DMS 273 treated with DMSO at 0.1 percent for 48 hours (cell line): ENCODE data around the gene FBLN2.

Source experiments
- DNase-seq: peaks from one replicate; lab custom pipeline; 2025; lab: John Stamatoyannopoulos, UW

The FBLN2 gene

DNA sequence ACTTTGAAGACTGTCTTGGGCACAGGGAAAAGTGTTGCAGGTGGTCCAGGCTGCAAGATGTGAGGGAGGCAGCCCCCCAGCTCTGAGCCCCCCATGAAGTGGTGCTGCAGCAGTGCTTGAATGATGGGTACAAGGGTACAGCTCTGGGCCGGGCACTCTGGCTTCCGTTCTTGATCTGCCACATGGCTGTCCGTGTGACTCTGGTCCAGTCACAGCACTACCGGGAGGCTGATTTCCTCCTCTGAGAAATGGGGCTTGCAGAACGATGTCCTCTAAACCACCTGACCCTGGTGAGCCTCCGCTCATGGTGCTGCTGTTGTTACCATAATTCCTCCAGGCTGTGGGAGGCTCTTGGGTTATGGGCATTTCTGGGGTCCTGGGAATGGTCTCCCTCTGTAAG, 75.1 kb downstream of the FBLN2 start:
- DNase-seq: no peak

DNA sequence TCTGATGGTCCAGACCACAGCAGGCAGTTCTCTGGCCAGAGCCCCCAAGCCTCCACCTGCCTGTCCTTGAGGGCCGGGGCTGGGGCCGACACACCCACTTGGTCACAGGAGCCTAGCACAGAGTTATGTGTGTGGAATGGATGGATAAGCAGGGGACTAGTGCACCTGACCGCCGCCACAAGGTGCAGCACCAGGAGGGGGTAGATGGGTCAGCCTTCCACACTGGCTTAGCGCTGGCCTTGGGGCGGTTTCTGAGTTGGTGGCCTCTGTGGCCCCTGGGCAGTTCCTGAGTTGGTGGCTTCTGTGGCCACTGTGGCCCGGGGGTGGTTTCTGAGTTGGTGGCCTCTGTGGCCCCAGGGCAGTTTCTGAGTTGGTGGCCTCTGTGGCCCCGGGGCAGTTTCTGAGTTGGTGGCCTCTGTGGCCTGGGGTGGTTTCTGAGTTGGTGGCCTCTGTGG, 75.8 kb downstream of the FBLN2 start:
- DNase-seq: no peak

DNA sequence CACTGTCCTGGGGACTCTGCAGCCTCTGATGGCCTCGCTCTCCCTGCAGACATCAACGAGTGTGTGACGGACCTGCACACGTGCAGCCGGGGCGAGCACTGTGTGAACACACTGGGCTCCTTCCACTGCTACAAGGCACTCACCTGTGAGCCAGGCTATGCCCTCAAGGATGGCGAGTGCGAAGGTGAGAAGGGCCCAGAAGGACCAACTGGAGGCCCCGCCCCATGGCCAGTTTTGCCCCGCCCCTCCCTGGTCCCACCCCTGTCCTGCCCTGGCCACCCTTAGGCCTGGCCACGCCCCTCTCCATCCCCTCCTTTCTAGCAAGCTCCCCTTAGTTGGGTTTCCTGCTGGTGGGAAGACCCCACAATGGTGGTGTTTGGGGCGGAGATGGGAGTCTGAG, 77.5 kb downstream of the FBLN2 start:
- no peak for DNase-seq

DNA sequence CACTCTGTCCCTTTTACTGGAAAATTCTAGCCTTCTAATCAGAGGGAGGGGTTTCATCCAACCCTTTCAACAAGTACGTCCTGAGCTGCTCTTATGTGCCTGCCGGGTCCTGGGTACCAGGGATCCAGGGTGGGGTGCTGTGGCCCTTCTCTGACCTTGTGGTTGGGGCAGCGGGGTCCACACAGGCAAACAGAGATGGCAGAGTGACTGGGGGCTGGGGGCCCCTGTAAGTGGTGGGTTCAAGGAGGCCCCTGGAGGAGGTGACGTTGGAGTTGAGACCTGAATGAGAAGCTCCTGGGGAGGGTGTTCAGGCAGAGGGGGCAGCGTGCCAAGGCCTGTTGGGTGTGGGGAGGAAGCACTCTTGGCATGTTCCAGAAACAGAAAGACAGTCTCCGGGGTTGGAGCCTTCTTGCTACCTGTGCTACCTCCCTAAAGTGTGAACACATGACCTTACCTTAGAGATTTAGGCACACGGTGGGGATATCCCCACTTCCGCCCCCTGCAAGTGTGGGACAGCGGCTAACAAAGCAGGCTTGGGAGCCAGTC, 78.1 kb downstream of the FBLN2 start:
- no peak for DNase-seq

DNA sequence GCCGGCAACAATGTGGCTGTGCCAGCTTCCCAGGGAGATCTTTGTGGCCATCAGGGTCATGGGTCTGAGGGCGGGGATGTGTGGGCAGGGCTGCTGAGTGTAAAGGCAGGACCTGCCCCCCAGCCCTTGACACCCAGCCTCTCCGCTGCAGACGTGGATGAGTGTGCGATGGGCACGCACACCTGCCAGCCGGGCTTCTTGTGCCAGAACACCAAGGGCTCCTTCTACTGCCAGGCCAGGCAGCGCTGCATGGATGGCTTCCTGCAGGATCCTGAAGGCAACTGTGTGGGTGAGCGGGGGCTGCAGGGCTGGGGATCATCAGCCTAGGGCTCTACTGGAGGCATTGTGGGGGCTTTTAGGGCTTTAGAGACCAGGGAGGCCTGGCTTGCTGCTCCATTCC, 78.8 kb downstream of the FBLN2 start:
- no peak for DNase-seq

DNA sequence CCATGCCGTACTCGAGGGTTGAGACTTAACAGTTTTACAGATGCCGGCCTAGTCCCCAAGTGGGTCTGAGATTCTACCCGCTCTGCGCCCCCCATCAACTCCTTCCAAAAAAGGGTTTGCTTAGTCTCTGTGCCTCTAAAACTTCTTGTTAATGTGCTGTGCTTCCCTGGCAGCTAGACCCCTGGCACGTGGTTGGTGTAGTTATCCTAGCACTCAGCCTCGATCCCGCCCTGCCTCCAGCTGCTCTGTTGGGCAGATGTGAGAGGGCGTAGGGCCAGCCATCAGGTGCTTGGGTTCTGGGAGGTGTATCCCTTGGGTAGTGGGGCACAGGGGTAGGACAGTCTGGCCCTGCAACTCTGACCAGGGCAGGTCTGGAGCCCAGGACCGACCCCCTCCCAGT, 79.5 kb downstream of the FBLN2 start:
- DNase-seq: no peak

DNA sequence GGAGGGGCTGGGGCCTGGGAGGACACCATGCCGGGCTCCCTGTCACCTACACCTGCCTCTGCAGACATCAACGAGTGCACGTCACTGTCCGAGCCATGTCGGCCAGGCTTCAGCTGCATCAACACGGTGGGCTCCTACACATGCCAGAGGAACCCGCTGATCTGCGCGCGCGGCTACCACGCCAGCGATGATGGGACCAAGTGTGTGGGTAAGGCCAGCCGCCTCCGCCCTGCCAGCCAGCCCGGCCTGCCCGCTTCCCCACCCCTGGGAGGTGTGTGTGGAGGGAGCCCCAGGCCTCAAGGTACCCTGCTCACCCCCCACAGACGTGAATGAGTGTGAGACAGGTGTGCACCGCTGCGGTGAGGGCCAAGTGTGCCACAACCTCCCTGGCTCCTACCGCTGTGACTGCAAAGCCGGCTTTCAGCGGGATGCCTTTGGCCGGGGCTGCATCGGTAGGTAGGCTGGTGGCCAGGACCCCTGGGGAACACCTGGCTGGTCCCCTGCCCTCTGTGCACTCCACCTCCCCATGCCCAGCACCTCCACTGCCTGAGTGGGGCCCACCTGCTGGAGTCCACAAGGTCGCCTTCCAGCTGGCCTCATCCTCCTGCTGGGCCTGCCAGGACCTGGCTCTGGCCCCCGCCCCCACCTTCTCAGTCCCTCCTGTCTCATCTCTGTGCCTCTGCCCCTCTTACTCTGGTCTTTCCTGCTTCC, 80.1 kb downstream of the FBLN2 start:
- DNase-seq: no peak

DNA sequence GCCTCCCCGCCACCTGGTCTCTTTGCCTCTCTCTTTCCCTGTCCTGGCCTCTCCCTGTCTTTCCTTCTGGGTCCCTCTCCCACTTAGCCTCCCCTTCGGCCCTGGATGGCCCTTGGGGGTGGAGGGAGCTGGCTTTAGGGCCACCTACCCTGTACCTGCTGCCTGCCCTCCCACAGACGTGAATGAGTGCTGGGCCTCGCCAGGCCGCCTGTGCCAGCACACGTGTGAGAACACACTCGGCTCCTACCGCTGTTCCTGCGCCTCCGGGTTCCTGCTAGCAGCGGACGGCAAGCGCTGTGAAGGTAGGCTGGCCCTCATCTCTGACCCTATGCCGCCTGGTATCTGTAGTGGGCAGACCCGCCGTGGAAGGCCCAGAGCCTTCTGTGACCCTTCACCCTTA, 80.7 kb downstream of the FBLN2 start:
- no peak for DNase-seq

DNA sequence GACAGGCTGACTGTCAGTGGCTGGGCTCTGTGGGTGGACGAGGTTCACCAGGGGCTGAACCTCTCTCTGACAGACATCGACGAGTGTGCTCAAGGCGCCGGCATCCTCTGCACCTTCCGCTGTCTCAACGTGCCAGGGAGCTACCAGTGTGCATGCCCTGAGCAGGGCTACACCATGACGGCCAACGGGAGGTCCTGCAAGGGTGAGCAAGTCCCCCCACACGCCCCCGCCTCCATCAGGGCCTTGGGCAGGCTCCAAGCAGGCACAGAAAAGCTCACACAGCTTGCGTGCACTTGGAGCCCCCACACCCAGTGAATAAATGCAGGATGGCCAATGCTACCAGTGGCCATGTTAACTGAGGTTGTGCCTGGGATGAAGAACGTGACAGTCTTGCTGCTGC, 82.3 kb downstream of the FBLN2 start:
- no peak for DNase-seq

DNA sequence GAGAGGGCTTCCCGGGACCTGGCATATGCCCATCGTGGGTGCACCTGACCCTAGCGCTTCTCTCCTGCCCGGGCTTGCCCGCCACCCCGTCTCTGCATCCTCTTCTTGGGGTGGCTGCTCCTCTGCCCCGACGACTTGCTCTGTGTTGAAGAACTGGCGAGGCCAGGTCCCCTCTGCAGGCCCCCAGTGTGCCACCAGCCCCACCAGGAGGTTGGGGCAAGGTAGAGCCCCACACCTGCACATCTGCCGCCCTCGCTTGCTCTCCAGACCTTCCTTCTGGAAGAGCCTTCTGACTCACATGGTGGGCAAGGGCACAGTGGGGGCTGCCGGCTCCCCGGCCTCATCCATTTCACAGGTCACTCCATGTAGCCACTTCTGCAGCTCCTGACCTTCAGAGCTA, 84.3 kb downstream of the FBLN2 start:
- no peak for DNase-seq

DNA sequence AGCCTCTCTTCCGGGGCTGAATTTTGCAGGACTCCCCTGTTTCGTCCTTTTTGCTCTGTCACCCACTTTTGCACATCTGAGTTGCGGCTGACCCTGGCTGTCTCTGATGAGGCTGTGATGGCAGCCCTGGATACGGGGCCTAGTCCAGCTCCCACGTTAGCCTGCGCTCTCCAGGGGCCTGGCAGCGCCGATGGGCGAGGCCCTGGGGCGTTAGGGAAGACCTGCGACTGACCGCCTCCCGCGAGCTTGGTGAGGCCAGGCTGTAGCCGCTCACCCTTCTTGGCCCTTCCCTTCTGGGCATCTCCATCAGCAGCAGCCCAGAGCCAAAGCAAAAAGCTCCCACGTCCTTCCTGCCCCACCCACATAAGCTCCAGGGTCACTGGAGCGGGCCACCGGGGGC, 85.2 kb downstream of the FBLN2 start:
- no peak for DNase-seq

DNA sequence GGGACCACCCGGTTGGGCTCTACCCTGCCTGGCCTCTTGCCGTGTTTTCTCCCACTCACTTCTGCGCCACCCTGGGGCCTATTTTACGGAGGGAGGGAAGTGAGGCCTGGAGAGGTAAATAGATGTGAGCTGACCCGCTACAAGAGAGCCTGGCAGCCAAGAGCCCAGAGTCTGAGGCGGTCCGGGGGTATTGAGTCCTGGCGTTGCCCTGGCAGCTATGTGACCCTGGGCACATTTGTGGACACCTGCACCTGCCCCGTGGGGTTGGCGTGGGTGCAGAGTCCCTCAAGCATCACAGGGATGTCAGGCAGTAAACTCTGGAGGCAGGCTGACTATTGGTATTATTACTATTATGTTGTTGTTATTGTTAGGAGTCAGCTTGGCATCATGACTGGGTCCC, 85.7 kb downstream of the FBLN2 start:
- no peak for DNase-seq

DNA sequence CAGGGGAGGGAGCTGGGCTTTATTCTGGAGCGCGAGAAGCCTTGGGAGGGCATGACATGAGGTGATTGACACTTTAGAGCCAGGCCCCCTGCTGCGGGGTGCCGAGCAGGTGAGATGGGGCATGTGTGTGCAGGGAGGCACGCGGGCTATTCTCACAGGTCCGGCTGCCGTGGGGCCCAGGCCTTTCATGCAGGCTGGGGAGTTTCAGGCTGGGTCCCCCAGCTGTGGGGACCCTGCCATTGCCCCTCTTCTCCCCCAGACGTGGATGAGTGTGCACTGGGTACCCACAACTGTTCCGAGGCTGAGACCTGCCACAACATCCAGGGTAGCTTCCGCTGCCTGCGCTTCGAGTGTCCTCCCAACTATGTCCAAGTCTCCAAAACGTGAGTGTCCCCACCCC, 87.3 kb downstream of the FBLN2 start:
- no peak for DNase-seq

DNA sequence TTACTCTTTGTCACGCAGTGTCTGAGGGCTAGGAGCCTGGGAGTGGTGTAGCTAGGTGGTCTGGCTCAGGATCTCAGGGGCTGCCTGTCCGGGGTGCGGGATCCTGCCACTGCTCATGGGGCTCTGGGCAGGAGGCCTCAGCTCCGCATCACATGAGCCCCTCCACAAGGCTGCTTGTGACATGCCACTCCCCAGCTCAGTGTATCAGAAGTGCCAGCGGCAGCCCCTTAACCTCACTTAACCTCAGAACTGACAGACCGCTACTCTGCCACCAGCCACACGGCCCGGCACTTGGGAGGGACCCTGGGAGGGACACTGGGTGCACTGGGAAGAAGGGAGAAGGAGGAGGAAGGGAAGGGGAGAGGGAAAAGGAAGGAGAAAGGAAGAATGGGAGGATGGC, 87.9 kb downstream of the FBLN2 start:
- no peak for DNase-seq

DNA sequence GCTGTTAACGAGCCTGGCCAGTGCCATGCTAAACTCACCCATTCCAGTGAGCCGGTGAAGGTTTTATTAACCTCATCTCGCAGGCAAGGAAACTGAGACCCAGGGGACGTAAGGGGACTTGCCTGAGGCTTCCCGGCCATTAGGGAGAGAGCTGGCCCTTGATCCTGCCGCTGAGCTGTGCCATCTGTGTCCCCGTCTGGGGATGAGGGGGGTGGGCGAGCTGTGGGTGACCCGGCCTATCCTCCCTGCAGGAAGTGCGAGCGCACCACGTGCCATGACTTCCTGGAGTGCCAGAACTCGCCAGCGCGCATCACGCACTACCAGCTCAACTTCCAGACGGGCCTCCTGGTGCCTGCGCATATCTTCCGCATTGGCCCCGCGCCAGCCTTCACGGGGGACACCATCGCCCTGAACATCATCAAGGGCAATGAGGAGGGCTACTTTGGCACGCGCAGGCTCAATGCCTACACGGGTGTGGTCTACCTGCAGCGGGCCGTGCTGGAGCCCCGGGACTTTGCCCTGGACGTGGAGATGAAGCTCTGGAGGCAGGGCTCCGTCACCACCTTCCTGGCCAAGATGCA, 88.5 kb downstream of the FBLN2 start:
- no peak for DNase-seq

DNA sequence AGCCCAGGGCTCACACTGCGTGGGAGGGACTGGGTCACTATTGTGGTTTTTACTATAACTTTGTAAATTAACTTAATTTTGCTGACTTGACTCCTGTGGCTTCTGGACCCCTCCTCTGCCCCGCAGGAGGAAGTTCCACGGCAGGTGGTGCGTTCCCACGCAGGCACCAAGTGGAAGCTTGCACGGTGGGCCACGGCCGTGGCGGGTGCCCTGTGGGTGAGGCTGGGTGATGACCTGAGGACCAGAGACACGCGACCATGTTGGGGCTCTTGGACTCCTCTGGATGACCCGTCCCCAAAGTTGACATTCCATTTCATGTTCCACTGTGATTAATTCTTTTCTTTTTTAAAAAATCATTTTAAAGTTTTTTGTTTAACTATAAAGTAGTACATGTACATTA, 89.0 kb downstream of the FBLN2 start:
- DNase-seq: no peak

DNA sequence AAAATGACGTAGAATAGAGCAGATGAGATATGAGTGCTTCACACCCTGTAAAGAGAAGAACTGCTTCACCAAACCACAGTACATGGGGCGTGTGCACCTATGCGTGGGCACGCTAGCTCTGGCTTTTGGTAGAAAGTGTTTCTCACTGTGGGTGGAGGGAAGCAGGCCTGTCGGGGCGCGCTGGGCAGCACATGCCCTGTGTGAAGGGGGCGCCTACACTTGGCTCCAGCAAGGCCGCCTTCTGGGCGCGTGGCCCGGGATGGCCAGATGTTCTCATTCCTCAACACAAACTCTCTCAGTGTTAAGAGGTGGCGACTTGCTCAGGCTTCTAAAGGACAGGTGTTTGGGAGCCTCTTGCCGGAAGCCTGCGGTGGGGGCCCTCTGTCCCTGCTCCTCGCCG, 90.0 kb downstream of the FBLN2 start:
- peak; percentile 14 for DNase-seq

DNA sequence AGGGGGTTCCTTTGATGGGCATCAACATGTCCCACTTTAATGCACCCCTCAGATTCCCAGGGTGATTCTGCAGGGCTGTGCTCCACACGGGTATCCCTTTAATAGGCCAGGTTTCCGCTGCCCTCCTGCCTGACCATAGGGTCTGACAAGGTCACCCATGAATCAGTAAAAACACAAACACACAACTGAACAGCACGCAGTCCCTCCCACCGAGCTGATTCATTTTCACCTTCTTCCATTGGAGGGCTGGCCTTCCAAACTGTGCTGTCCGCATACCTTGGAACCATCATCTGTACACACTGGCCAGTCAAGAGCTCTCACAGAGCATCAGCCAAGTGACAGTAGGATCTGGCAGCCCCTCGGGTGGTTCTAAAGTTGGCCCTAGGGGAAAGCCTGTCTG, 93.7 kb downstream of the FBLN2 start:
- no peak for DNase-seq

DNA sequence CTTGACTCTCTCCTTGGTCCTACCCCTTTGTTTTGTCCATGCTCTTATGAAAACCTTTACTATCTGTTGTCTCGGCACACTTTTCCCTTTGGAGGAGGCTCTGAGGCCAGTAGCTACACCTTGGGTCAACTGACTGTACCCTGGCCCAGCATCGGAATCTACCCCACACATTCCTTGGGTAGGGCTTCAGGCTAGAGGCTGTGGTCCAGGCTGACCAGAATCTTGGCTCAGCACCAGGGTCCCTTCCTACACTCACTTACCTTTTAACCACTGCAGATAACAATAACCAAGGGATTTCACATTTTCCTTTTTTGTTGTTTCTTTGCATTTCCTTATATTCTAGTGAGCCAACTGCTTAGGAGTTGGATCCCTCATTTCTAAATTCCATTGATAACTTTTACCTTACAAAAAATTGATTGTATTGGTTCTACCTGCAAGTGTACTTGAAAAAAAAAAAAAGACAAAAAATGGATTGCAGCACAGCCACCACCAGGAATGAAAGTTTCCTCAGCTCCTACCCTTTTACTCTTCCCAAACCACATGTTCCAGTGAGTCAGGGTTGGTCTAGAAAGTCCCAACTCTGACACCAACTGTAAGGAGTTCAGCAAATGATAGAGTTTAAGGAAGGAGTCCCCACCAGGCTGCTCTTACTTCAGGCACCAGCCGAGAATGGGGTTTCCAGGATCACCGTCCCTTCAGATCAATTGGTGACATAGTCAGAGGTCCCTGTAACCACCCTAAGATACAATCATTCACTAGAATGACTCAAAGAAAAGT, 95.6 kb downstream of the FBLN2 start:
- DNase-seq: no peak

DNA sequence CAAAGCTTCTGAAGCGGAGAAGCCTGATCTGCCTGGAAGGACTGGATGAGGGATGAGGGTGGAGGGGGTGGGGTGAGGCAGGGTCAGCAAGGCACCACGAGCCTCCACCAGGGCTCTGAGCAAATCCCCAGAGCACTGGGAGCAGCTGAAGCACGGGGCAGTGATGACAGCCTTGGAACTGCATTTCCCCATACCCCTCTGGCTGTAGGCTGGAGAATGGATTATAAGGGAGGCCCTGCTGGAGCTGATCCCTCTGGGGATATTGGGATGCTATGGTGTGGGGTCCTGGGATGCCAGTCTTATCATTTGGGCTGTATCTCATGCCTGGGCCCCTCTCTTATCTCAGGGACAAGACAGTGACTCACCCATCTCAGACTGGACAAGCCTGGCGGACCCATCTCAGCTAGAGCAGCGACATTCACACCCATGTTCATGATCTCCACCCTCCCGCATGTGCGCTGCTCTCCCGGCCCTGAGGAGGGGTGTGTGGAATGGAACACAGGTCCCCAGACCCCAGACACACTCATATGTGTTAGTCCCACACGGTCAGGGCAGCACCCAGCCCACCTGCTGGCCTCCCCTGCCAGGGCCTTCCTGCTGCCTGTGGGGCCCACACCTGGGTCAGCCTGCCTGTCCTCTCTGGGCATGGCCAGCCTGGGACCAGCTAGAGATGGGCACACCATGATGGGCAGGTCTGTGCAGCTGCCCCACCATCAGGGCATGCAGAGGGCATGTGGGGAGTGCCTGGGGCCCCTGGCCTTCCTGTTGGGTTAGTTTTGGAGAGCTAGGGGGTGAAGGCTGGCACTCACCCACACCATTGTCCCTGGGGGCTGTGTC, 97.1 kb downstream of the FBLN2 start:
- no peak for DNase-seq

DNA sequence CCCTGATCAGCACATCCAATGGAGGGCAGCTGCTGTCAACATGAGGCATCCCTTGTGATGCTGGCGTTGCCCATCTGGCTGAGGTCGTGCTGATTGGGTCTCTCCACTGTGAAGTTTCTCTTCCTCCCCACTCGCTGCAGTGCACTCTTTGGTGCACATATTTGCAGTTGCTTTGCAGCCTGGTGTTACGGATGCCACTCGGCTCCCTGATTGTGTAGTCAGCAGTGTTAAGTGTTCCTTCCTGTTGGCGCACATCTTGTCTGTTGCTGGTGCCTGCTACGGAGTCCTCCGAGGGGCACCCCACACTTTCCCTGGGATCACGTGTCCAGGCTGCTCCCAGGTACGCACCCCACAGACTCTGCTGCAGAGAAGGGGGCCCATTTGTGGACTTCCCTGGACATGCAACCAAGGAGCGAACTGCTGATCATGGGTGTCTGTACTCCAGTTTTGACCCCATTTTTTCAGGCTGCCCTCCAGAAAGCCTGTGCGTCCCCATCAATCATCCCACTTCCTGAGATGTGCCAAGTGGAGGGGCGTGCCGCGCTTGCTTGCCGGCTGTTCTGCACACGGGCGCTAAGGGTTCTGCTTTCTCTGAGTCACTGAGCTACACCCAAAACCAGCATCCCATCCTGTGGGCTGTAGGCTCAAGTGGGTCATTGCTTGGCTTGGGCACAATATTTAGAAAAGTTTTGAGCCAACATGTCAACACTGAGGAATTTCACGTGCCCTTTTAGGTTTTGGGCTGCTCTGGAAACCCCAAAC, 98.6 kb downstream of the FBLN2 start:
- DNase-seq: no peak
